Fibroblast of the aortic adventitia (primary cell): ENCODE data around the gene FAM78A. TPM values are rescaled to one million over a fixed set of nuclear protein-coding genes. Genes with fewer than 3 reads are reported as not detected.

Experiments
- DNase-seq: peaks from one replicate; pipeline ENCODE4 v3.0.0-alpha.2; 2010; ENCODE audit warnings: low read depth
- H3K4me3 ChIP-seq: 2 replicates; pipeline ENCODE4 v1.5.1; 2011; ENCODE audit warnings: low read depth, mild to moderate bottlenecking, control low read depth, low read length, moderate library complexity
- total RNA-seq: library from RNA; depleted of rRNA; stranded (reverse); fragments of >200 nt; gene quantifications from 2 replicates; pipeline ENCODE4 v1.2.3, GENCODE V29; 2012; ENCODE audit warnings: low replicate concordance
- TF ChIP-seq, protein P1 (sequence below): IDR thresholded peaks from 2 replicates; pipeline ENCODE4 v1.5.1; 2011; ENCODE audit warnings: mild to moderate bottlenecking, low read length, control low read depth, inconsistent platforms; ENCODE audit not compliant: insufficient read depth

Gene FAM78A
- total RNA-seq, 1 donor, result 0.36 TPM

DNA sequence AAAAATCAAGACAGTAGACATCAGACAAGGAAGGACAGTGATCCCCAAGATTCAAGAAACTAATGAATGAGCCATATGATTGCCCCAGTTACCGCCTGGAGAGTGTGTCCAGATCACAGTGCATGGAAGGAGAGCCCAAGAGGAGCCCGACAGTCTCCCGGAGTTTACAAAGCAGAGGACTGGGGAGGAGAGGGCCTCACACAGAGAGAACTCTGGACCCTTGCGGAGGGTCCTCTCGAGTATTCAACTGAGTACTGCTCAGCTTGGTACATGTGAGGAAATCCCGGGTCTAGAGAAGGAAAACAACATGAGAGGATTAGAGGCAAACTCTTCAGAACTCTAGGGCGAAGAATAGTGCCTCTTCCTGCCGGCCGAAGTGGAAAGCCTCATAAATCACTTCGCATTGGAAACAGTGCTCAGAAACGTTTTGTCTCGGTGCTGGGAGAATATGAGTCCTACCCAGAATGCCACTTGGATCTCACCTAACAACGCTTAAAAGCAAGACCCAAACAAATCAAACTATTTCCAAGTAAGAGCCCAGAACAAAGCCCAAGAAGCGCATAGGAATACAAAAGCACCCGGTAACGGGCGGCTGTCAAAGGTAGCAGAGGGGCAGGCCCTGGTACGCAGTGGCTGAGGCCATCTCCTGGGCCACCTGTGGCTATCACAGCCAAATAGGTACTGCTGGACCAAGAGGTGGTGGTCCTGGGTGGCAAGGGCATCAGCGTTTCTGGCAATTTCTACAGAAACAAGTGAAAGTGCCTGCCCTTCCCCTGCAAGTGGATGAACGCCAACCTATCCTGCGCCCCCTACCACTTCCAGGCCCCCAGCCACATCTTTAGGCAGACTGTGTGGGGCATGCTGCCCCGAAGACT is 36.0 kb downstream of the FAM78A start:
- DNase-seq, result no peak
- H3K4me3 ChIP-seq, result no peak overlapping the region
- TF ChIP-seq, protein P1, sequence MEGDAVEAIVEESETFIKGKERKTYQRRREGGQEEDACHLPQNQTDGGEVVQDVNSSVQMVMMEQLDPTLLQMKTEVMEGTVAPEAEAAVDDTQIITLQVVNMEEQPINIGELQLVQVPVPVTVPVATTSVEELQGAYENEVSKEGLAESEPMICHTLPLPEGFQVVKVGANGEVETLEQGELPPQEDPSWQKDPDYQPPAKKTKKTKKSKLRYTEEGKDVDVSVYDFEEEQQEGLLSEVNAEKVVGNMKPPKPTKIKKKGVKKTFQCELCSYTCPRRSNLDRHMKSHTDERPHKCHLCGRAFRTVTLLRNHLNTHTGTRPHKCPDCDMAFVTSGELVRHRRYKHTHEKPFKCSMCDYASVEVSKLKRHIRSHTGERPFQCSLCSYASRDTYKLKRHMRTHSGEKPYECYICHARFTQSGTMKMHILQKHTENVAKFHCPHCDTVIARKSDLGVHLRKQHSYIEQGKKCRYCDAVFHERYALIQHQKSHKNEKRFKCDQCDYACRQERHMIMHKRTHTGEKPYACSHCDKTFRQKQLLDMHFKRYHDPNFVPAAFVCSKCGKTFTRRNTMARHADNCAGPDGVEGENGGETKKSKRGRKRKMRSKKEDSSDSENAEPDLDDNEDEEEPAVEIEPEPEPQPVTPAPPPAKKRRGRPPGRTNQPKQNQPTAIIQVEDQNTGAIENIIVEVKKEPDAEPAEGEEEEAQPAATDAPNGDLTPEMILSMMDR, result no peak

DNA sequence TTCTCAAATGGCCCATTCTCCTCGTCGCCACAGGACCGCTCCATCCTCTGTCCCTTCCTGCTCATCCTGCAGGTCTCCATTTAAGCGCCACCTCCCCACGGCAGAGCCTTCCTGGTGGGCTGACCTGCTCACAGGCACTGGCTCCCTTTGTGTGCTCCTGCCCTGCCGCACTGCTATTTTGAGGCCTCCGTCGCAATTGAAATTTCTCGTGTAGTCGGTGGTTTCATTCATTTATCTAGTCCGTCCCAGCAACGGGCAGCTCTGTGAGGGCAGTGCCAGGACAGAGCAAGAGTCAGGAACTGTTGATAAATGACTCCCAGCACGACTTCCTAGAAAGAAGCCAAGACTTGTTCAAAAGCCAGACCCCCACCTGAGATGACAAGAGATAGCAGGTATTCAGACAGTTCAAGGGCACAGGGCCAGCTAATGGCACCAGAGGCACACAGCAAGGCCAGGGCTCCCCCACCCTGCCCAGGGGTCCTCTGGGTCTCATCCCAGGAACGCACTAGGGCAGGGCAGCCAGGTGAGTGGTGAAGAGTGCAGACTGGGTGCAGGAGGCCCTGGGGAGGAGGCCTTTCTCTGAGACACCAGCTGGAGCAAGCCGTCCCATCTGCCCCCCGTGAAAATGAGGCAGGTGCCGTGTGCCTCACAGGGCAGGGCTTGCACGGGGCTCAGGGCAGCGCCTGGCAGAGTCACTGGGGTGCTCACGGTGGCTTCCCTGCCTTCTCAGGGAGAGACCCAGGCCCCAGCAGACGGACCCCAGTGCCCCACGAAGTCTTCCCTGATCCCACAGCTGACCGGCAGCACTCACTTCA is 36.9 kb downstream of the FAM78A start:
- DNase-seq, result no peak
- TF ChIP-seq, protein P1, result no peak

GRCh38 chr9:131238402-131239021 is 37.8 kb downstream of the FAM78A start:
- TF ChIP-seq, protein P1, result no peak
- H3K4me3 ChIP-seq, result no peak overlapping the region
- no peak for DNase-seq

More for the DNA sequence above, 36.9 kb downstream of the FAM78A start:
- H3K4me3 ChIP-seq, result no peak overlapping the region

GRCh38 chr9:131237931-131238401 is 38.3 kb downstream of the FAM78A start:
- no peak overlapping the region for H3K4me3 ChIP-seq
- DNase-seq, result peak; percentile 78
- TF ChIP-seq, protein P1, result no peak

GRCh38 chr9:131237291-131237690 is 39.0 kb downstream of the FAM78A start:
- TF ChIP-seq, protein P1, result no peak
- DNase-seq, result no peak
- no peak overlapping the region for H3K4me3 ChIP-seq

DNA sequence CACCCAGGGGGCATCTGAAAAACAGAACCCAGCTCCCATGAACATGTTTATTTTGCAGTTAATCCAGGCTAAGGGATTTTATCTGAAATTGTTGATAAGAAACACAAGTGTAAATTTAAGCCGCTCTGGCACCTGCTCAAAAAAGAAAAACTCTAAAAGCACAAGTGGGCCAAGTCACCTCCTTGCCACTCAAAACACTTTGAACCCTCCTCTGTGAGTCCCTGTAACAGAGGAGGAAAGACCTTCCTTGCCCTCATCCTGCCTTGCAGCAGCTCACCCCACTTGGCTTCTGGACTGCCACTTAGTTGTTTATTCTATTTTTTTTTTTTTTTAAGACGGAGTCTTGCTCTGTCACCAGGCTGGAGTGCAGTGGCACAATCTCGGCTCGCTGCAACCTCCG is 39.5 kb downstream of the FAM78A start:
- DNase-seq, result no peak
- TF ChIP-seq, protein P1, result no peak
- no peak overlapping the region for H3K4me3 ChIP-seq
